Hepatocyte (in vitro differentiated cells): ENCODE data around the gene MRTFB.

Experiments used
- EZH2phosphoT487 ChIP-seq: fragments of 200-600 bp; sonication (generic); IDR thresholded peaks from one replicate; pipeline ENCODE4 v1.6.1; 2018; ENCODE audit warnings: antibody characterized with exemption, mild to moderate bottlenecking, low read depth, moderate library complexity; ENCODE audit not compliant: unreplicated experiment, severe bottlenecking
- TF ChIP-seq, protein P1 (sequence below): fragments of 200-600 bp; sonication (generic); IDR thresholded peaks from 2 replicates; pipeline ENCODE4 v1.5.1; 2016; ENCODE audit warnings: antibody characterized with exemption, mild to moderate bottlenecking; ENCODE audit not compliant: poor library complexity

DNA sequence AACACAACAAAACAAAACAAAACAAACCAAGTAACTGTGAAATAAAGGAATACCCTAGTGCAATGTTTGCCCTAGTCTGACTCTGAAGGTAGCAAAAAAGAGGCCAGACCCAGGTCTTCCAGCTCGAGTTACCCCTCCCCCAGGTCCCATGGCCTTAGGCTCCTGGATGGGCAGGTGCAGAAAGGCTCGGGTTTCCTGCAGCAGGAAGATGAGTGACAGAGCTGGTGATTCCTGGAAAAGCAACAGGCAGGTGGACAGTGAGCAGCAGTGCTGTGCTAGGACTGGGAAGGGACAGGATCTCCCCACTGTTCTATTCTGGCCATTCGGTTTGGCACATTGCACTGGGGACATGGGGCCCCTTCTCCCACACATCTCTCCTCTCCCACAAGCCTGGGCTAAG is 42.9 kb upstream of the MRTFB start:
- no peak for TF ChIP-seq EZH2phosphoT487
- TF ChIP-seq, protein P1, sequence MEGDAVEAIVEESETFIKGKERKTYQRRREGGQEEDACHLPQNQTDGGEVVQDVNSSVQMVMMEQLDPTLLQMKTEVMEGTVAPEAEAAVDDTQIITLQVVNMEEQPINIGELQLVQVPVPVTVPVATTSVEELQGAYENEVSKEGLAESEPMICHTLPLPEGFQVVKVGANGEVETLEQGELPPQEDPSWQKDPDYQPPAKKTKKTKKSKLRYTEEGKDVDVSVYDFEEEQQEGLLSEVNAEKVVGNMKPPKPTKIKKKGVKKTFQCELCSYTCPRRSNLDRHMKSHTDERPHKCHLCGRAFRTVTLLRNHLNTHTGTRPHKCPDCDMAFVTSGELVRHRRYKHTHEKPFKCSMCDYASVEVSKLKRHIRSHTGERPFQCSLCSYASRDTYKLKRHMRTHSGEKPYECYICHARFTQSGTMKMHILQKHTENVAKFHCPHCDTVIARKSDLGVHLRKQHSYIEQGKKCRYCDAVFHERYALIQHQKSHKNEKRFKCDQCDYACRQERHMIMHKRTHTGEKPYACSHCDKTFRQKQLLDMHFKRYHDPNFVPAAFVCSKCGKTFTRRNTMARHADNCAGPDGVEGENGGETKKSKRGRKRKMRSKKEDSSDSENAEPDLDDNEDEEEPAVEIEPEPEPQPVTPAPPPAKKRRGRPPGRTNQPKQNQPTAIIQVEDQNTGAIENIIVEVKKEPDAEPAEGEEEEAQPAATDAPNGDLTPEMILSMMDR: no peak
